ENCODE data around the gene UBE4A.
"Not testable (repeated sequence)": the region's sequence is repeated elsewhere in the genome, so short reads cannot be mapped to it uniquely, and the experiment has no call there.

Gene UBE4A

GRCh38 chr11:118411530-118411929, 52.1 kb downstream of the UBE4A start:
- no peaks in the 10 kb centered on the region for H3K4me1 ChIP-seq (ENCODE audit: control insufficient read depth, insufficient read depth, low read length)
- no peak overlapping the region for H3K4me3 ChIP-seq (ENCODE audit: low read length)
- no peaks in the 10 kb centered on the region for H3K27me3 ChIP-seq (ENCODE audit: control insufficient read depth, insufficient read depth, low read length)
- H3K36me3 ChIP-seq (ENCODE audit: control insufficient read depth, insufficient read depth, low read length) = no peaks in the 10 kb centered on the region
- no peak overlapping the region for H3K9ac ChIP-seq (ENCODE audit: low read length)
- no peaks in the 10 kb centered on the region for H3K9me3 ChIP-seq (ENCODE audit: control insufficient read depth, low read length)

GRCh38 chr11:118412921-118413320, 53.5 kb downstream of the UBE4A start:
- Histone ChIP-seq H3K4me3 (ENCODE audit: low read length) (no peak overlapping the region), H3K9me3 (ENCODE audit: control insufficient read depth, low read length) (no peaks in the 10 kb centered on the region), H3K27me3 (ENCODE audit: control insufficient read depth, insufficient read depth, low read length) (no peaks in the 10 kb centered on the region), H3K36me3 (ENCODE audit: control insufficient read depth, insufficient read depth, low read length) (no peaks in the 10 kb centered on the region), H3K4me1 (ENCODE audit: control insufficient read depth, insufficient read depth, low read length) (no peaks in the 10 kb centered on the region), H3K9ac (ENCODE audit: low read length) (no peak overlapping the region)

DNA sequence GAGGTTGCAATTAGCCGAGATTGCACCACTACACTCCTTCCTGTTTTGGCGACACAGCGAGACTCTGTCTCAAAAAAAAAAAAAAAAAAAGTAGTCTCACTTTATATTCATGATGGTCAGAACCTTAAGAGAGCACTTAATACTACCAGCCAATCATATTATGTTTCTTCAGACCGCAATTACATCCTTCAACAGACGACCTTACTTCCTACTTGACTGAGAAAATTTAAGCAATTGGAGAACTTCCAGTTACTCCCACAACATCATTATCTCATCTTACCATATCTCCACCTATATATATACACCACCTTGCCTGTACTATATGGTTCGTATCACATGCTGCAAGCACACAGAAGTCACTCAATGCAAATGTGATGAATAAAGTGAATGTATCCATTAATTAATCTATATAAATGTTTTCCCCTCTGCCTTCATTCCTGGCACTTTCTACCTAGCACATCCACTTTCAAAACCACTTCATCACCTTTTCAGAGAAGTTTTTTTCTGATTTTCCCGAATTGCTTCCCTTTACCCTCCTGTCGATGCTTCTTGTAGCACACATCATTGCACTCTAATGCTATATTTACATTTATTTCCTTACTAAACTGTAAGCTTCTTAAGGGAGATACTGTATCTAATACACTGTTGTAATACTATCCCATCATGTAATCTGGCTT, 55.8 kb downstream of the UBE4A start:
- Histone ChIP-seq H3K4me3 (ENCODE audit: low read length) (no peak overlapping the region), H3K27me3 (ENCODE audit: control insufficient read depth, insufficient read depth, low read length) (no peaks in the 10 kb centered on the region), H3K9ac (ENCODE audit: low read length) (no peak overlapping the region), H3K36me3 (ENCODE audit: control insufficient read depth, insufficient read depth, low read length) (no peaks in the 10 kb centered on the region), H3K4me1 (ENCODE audit: control insufficient read depth, insufficient read depth, low read length) (no peaks in the 10 kb centered on the region), H3K9me3 (ENCODE audit: control insufficient read depth, low read length) (no peaks in the 10 kb centered on the region)

- Histone ChIP-seq H3K4me3 (ENCODE audit: low read length) (no peak overlapping the region), H3K9ac (ENCODE audit: low read length) (no peak overlapping the region), H3K27me3 (ENCODE audit: control insufficient read depth, insufficient read depth, low read length) (no peaks in the 10 kb centered on the region), H3K36me3 (ENCODE audit: control insufficient read depth, insufficient read depth, low read length) (no peaks in the 10 kb centered on the region), H3K4me1 (ENCODE audit: control insufficient read depth, insufficient read depth, low read length) (no peaks in the 10 kb centered on the region), H3K9me3 (ENCODE audit: control insufficient read depth, low read length) (no peaks in the 10 kb centered on the region)
Observed at GRCh38 chr11:118415739-118416068, 56.3 kb downstream of the UBE4A start.

GRCh38 chr11:118416900-118417299, 57.5 kb downstream of the UBE4A start:
- H3K4me1 ChIP-seq (ENCODE audit: control insufficient read depth, insufficient read depth, low read length); H3K9me3 ChIP-seq (ENCODE audit: control insufficient read depth, low read length); H3K27me3 ChIP-seq (ENCODE audit: control insufficient read depth, insufficient read depth, low read length); H3K9ac ChIP-seq (ENCODE audit: low read length); H3K4me3 ChIP-seq (ENCODE audit: low read length); H3K36me3 ChIP-seq (ENCODE audit: control insufficient read depth, insufficient read depth, low read length): not testable (repeated sequence)

DNA sequence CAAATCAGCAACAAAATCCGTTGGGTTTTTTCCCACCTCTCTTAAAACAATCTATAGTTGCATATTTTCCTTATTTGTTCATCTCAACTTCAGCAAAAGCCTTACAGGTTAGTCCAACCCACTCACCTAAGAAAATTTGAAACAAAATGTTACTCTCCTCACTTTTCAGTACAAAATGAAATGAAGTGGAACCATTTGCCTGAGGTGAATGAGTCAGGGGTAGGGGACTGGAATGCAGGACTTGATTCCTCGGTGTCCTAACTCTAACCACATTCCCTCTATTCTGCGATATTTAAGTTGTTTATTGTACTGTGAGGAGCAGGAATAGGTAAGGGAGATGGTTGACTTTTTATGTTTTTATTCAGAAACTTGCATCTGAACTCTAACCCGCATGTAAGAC, 58.4 kb downstream of the UBE4A start:
- Histone ChIP-seq H3K4me1 (ENCODE audit: control insufficient read depth, insufficient read depth, low read length) (no peaks in the 10 kb centered on the region), H3K27me3 (ENCODE audit: control insufficient read depth, insufficient read depth, low read length) (no peaks in the 10 kb centered on the region), H3K36me3 (ENCODE audit: control insufficient read depth, insufficient read depth, low read length) (no peaks in the 10 kb centered on the region), H3K4me3 (ENCODE audit: low read length) (no peak overlapping the region), H3K9me3 (ENCODE audit: control insufficient read depth, low read length) (no peaks in the 10 kb centered on the region), H3K9ac (ENCODE audit: low read length) (no peak overlapping the region)

- Histone ChIP-seq H3K9ac (ENCODE audit: low read length) (no peak overlapping the region), H3K4me1 (ENCODE audit: control insufficient read depth, insufficient read depth, low read length) (no peaks in the 10 kb centered on the region), H3K27me3 (ENCODE audit: control insufficient read depth, insufficient read depth, low read length) (no peaks in the 10 kb centered on the region), H3K9me3 (ENCODE audit: control insufficient read depth, low read length) (no peaks in the 10 kb centered on the region), H3K36me3 (ENCODE audit: control insufficient read depth, insufficient read depth, low read length) (no peaks in the 10 kb centered on the region), H3K4me3 (ENCODE audit: low read length) (no peak overlapping the region)
Observed at GRCh38 chr11:118418766-118419165, 59.4 kb downstream of the UBE4A start.

GRCh38 chr11:118427707-118428106, 68.3 kb downstream of the UBE4A start:
- Histone ChIP-seq H3K4me1 (ENCODE audit: control insufficient read depth, insufficient read depth, low read length) (no peaks in the 10 kb centered on the region), H3K36me3 (ENCODE audit: control insufficient read depth, insufficient read depth, low read length) (no peaks in the 10 kb centered on the region), H3K4me3 (ENCODE audit: low read length) (no peak overlapping the region), H3K9me3 (ENCODE audit: control insufficient read depth, low read length) (no peaks in the 10 kb centered on the region), H3K9ac (ENCODE audit: low read length) (no peak overlapping the region), H3K27me3 (ENCODE audit: control insufficient read depth, insufficient read depth, low read length) (no peaks in the 10 kb centered on the region)

DNA sequence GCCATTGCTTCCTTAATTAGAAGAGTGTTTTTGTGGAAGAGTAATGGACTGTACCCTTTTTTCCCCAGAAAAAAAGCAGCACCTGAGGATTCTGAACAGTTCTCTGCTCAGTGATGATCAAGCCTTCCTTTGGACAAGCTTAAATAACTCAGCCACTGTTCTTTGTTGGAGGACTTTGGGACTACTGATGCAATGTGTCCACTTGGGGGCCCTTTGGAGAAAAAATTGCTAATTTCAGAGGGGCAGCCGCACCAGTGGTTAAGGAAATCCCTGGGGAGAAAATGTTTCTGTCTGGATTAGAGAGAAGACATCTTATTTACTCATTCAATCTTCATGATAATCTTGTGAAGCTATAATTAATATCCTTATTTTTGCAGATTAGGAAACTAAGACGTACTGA, 71.6 kb downstream of the UBE4A start:
- Histone ChIP-seq H3K36me3 (ENCODE audit: control insufficient read depth, insufficient read depth, low read length) (no peaks in the 10 kb centered on the region), H3K4me1 (ENCODE audit: control insufficient read depth, insufficient read depth, low read length) (peaks cover 9% of the 10 kb centered on the region), H3K4me3 (ENCODE audit: low read length) (no peak overlapping the region), H3K9ac (ENCODE audit: low read length) (no peak overlapping the region), H3K27me3 (ENCODE audit: control insufficient read depth, insufficient read depth, low read length) (no peaks in the 10 kb centered on the region), H3K9me3 (ENCODE audit: control insufficient read depth, low read length) (no peaks in the 10 kb centered on the region)

DNA sequence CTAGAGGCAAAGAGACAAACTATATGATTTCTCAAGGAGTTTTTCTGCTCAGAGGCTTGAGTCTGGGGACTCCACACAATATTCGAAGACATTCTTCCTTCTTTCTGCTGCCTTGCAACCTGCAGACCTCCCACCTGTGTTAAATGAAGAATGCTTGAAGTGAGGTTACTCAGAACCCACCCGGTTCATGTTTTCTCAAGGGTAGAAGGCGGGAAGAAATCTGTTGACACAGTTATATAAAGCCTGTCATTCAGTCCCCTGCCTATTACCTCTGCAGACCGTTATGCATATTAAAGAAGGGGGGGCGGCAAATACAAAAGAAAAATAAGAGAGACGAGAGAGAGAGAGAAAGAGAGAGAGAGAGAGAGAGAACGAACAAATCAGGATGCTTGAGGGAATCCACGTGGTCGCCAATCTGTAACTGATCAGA, 74.7 kb downstream of the UBE4A start:
- Histone ChIP-seq H3K36me3 (ENCODE audit: control insufficient read depth, insufficient read depth, low read length) (no peaks in the 10 kb centered on the region), H3K9me3 (ENCODE audit: control insufficient read depth, low read length) (no peaks in the 10 kb centered on the region), H3K9ac (ENCODE audit: low read length) (no peak overlapping the region), H3K4me3 (ENCODE audit: low read length) (peak overlapping the region; percentile 9), H3K4me1 (ENCODE audit: control insufficient read depth, insufficient read depth, low read length) (peaks cover 27% of the 10 kb centered on the region), H3K27me3 (ENCODE audit: control insufficient read depth, insufficient read depth, low read length) (no peaks in the 10 kb centered on the region)

- Histone ChIP-seq H3K9ac (ENCODE audit: low read length) (peak overlapping the region; percentile 61), H3K27me3 (ENCODE audit: control insufficient read depth, insufficient read depth, low read length) (no peaks in the 10 kb centered on the region)
Observed at GRCh38 chr11:118434553-118435289, 75.3 kb downstream of the UBE4A start.

DNA sequence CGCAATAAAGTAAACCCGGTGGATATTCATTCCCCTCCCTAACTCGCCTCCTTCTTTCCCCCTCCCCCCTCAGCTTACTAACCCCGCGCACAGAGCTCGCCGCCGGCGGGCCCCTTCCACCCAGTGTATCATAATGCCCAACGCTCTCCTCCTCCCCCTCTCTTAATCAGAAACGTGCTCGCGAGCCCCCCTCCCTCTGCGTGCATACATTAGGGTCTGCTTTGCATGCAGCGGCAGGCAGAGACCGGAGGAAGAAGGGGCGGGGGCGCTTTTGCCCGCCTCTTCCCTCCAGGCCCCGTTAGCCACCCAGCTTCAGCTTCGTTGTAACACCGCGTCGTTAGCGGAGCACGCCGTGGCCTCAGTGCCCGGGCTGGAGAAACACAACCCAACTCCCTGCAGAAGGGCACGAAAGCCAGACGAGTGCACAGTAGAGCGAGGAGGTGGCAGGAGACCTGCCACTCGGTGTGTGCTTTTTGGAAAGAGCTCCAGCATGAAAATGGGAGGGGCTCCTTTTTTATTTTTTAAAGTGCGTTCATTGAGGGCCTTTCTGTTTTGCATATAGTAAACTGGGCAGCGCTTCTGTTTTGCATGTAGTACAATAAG, 76.0 kb downstream of the UBE4A start:
- peak overlapping the region; percentile 75 for H3K4me3 ChIP-seq (ENCODE audit: low read length)
- peak overlapping the region; percentile 61 for H3K9ac ChIP-seq (ENCODE audit: low read length)
- H3K9me3 ChIP-seq (ENCODE audit: control insufficient read depth, low read length) = no peaks in the 10 kb centered on the region
- H3K4me1 ChIP-seq (ENCODE audit: control insufficient read depth, insufficient read depth, low read length) = peaks cover 29% of the 10 kb centered on the region
- no peaks in the 10 kb centered on the region for H3K36me3 ChIP-seq (ENCODE audit: control insufficient read depth, insufficient read depth, low read length)
- H3K27me3 ChIP-seq (ENCODE audit: control insufficient read depth, insufficient read depth, low read length) = no peaks in the 10 kb centered on the region

More at GRCh38 chr11:118434553-118435289, 75.3 kb downstream of the UBE4A start:
- no peaks in the 10 kb centered on the region for H3K36me3 ChIP-seq (ENCODE audit: control insufficient read depth, insufficient read depth, low read length)
- peaks cover 27% of the 10 kb centered on the region for H3K4me1 ChIP-seq (ENCODE audit: control insufficient read depth, insufficient read depth, low read length)
- H3K9me3 ChIP-seq (ENCODE audit: control insufficient read depth, low read length) = no peaks in the 10 kb centered on the region
- peak overlapping the region; percentile 75 for H3K4me3 ChIP-seq (ENCODE audit: low read length)

All from mucosa of stomach (tissue), 1 donor.